Right cardiac atrium (tissue), 5 donors: ENCODE measurements around the gene PARD6A. TPM values are rescaled to one million over a fixed set of nuclear protein-coding genes. Genes with fewer than 3 reads are reported as not detected.

Source experiments
- ATAC-seq, 2 donors: fragments of 200-7000 bp; cut with Tn5 transposase; one replicate each; pipeline versions ENCODE4 v1.8.0 to v1.9.1; 2020; ENCODE audit warnings: moderate library complexity in 2 of 2, mild to moderate bottlenecking in 1 of 2
- DNase-seq, 3 donors: peaks; one replicate each; pipeline ENCODE4 v3.0.0-alpha.2; 2020
- H3K27ac ChIP-seq: one replicate; pipeline ENCODE4 v1.5.1; 2013; ENCODE audit warnings: mild to moderate bottlenecking, low read length, control low read depth, moderate library complexity
- H3K27me3 ChIP-seq: one replicate; pipeline ENCODE4 v1.6.1; 2013; ENCODE audit not compliant: control insufficient read depth, insufficient read depth
- H3K4me1 ChIP-seq: one replicate; pipeline ENCODE4 v1.6.1; 2013; ENCODE audit warnings: low read length; ENCODE audit not compliant: control insufficient read depth, insufficient read depth
- H3K4me3 ChIP-seq: one replicate; pipeline ENCODE4 v1.5.1; 2013; ENCODE audit warnings: low read length, control low read depth
- H3K9me3 ChIP-seq: one replicate; pipeline ENCODE4 v1.6.1; 2013; ENCODE audit warnings: low read length; ENCODE audit not compliant: control insufficient read depth
- WGBS: extraction: QIAGEN DNeasy Blood & Tissue Kit; methylation state at CpG from one replicate; pipeline ENCODE4 v1.1.7; 2013; 5-methylcytosine and 5-hydroxymethylcytosine counted together
- intact Hi-C, 4 donors: fragments of 100-400 bp; cut with DNase I; formaldehyde crosslinking; loops; one replicate each; pipeline versions ENCODE4 v1.11.0 to v1.14.0; 2022 to 2023
- polyA plus RNA-seq: library from polyadenylated mRNA; stranded (reverse); fragments of 200-250 nt; gene quantifications from one replicate; pipeline ENCODE4 v1.2.3, GENCODE V29; 2013
- total RNA-seq, 4 donors: library from RNA; stranded (reverse); fragmentation: NEBNext Ultra II Directional; extraction: Animal tissue kit (Norgen Biotek cat#: 25700); gene quantifications; one replicate each; pipeline ENCODE4 v1.2.1, GENCODE V29; 2021
- donor health status: healthy with polysubstance abuse.
- donor health status: DM: no; HTN: yes; CAD: no.
- donor health status: DM: no; HTN: no; CAD: no.
- donor health status: DM: no; HTN: yes; CAD: no; lungs with severe emphysema.
- donor health status: DM: yes; HTN: yes; CAD: no.

The PARD6A gene
- total and polyA plus RNA-seq, 5 donors = 3.1 to 3.5 (median 3.5) TPM

DNA sequence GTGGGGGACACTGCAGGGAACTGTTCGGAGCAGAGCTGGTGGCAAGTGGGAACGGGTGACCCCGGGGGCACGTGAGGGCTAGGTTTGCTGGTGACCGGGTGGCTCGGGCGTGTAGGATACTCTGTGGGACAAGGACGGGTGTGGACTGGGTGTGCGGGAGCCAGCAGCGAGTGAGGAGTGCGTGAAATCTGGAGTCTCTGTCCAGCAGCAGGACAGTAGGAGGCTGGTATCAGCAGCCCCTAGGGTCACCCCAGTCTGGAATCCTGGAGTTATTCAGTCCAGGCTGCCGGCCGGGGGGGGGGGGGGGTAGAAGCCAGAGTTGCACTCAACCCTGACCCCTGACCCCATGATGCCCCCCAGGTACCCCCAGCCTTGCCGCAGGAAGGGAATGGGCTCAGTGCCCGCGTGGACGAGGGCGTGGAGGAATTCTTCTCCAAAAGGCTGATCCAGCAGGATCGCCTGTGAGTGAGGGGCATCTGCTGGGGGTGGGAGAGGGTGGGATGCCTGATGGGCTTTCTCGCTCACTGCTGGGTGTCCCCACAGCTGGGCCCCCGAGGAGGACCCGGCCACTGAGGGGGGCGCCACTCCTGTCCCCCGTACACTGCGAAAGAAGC lies 6.9 kb upstream of the PARD6A start:
- peaks cover 2% of the 10 kb centered on the region for H3K4me1 ChIP-seq
- intact Hi-C loops = no loop called here
- H3K27ac ChIP-seq = no peak overlapping the region
- peak in 2 of 3 donors; percentile 40 to 61 for DNase-seq
- no peak overlapping the region for H3K4me3 ChIP-seq
- no peaks in the 10 kb centered on the region for H3K27me3 ChIP-seq
- no peaks in the 10 kb centered on the region for H3K9me3 ChIP-seq
- 30% methylated on average over 25 of the region's 25 CpGs for WGBS
- no peak for ATAC-seq

DNA sequence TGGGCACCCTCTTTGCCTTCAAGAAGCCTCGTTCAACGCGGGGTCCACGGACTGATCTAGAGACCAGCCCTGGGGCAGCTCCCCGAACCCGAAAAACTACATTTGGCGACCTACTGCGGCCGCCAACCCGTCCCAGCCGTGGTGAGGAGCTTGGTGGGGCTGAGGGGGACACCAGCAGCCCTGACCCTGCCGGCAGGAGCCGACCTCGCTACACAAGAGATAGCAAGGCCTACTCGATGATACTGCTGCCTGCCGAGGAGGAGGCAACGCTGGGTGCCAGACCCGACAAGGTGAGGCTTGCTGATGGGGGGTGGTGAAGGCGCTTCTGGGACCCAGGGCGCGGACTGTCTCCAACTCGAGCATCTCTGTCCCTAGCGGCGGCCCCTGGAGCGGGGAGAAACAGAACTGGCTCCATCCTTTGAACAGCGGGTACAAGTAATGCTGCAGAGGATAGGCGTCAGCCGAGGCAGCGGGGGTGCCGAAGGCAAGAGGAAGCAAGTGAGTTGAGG lies 6.3 kb upstream of the PARD6A start:
- intact Hi-C loops = no loop called here
- Histone ChIP-seq H3K9me3 (no peaks in the 10 kb centered on the region), H3K27me3 (no peaks in the 10 kb centered on the region), H3K27ac (no peak overlapping the region), H3K4me1 (peaks cover 2% of the 10 kb centered on the region), H3K4me3 (no peak overlapping the region)
- WGBS = 43% methylated on average over 30 of the region's 30 CpGs
- DNase-seq (peak in 2 of 3 donors; percentile 40 to 60), ATAC-seq (no peak)

DNA sequence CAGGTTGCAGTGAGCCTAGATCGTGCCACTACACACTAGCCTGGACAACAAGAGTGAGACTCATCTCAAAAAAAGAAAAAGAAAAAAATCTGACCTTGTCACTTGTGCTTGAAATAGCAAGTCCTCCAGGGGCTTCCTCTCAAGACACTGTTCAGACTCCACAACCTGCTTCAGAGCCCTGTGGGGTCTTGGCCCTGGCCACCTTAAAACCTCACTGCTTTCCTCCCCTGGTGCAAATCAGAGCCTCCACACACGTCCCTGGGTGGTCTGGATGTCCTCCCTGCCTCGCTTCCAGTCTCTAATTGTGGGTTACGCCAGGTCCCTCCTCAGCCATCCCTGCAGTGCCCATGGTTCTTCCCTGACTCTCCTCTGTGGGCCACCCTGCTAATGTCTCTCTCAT lies 5.4 kb upstream of the PARD6A start:
- peak in 1 of 3 donors; percentile 16 for DNase-seq
- intact Hi-C loops = no loop called here
- no peak for ATAC-seq
- Histone ChIP-seq H3K9me3 (no peaks in the 10 kb centered on the region), H3K27me3 (no peaks in the 10 kb centered on the region), H3K4me1 (peaks cover 2% of the 10 kb centered on the region), H3K4me3 (no peak overlapping the region), H3K27ac (no peak overlapping the region)
- 64% methylated on average over 4 of the region's 4 CpGs for WGBS

DNA sequence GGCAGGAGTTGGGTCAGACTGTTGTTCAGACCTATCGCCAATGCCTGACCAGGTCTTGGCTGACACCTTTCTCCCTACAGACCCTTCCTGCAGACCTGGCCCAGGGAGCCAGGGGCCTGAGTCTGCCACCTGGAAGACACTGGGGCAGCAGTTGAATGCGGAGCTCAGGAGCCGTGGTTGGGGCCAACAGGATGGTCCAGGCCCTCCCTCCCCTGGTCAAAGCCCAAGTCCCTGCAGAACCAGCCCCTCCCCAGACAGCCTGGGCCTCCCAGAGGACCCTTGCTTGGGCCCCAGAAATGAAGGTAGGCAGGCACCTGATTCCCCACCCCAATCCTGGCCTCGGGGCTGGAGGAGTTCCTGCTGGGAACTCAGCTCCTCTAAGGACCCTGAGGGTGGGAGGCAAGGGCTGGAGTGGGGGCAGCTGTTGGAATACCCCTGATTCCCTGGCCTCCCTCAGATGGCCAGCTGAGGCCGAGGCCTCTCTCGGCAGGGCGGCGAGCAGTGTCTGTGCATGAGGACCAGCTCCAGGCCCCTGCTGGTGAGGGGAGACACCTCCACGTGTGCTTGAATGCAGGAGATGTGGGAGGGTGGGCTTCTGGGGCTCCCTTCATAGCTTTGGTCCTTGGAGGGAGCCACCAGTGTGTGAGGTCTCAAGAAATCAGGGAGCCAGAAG lies 4.3 kb upstream of the PARD6A start:
- H3K4me1 ChIP-seq = peaks cover 2% of the 10 kb centered on the region
- intact Hi-C loops = no loop called here

DNA sequence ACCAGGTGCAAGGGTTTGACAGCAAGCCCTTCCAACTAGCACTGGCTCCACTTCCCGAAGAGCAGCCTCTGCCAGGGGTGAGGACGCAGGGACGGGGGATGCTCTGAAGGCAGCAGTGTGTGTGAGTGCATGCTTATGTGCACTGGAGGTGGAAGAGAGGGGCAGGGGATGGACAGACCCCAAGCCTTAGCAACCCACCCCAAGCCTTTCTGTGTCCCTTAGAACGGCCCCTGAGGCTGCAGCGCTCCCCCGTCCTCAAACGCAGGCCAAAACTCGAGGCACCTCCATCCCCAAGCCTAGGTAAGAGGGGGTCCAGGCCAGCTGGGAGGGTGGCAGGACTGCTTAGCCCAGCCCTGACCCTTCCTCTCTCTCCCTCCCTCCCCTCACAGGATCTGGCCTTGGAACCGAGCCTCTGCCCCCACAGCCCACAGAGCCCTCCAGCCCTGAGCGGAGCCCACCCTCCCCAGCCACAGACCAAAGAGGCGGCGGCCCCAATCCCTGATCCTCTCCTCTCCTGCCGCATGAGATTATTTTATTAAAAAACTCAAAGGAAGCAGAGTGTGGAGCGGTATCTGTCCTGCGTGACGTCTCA lies 3.6 kb upstream of the PARD6A start:
- H3K27ac ChIP-seq = no peak overlapping the region
- no peaks in the 10 kb centered on the region for H3K9me3 ChIP-seq
- no peak overlapping the region for H3K4me3 ChIP-seq
- peaks cover 2% of the 10 kb centered on the region for H3K4me1 ChIP-seq
- no peaks in the 10 kb centered on the region for H3K27me3 ChIP-seq
- intact Hi-C loops = no loop called here
- 90% methylated on average over 16 of the region's 16 CpGs for WGBS
- DNase-seq = peak in 1 of 3 donors; percentile 45
- no peak for ATAC-seq

More for the DNA sequence above, 4.3 kb upstream of the PARD6A start:
- ATAC-seq = no peak
- peak in 2 of 3 donors; percentile 31 to 43 for DNase-seq
- WGBS = 78% methylated on average over 9 of the region's 9 CpGs
- Histone ChIP-seq H3K27me3 (no peaks in the 10 kb centered on the region), H3K27ac (no peak overlapping the region), H3K4me3 (no peak overlapping the region), H3K9me3 (no peaks in the 10 kb centered on the region)

DNA sequence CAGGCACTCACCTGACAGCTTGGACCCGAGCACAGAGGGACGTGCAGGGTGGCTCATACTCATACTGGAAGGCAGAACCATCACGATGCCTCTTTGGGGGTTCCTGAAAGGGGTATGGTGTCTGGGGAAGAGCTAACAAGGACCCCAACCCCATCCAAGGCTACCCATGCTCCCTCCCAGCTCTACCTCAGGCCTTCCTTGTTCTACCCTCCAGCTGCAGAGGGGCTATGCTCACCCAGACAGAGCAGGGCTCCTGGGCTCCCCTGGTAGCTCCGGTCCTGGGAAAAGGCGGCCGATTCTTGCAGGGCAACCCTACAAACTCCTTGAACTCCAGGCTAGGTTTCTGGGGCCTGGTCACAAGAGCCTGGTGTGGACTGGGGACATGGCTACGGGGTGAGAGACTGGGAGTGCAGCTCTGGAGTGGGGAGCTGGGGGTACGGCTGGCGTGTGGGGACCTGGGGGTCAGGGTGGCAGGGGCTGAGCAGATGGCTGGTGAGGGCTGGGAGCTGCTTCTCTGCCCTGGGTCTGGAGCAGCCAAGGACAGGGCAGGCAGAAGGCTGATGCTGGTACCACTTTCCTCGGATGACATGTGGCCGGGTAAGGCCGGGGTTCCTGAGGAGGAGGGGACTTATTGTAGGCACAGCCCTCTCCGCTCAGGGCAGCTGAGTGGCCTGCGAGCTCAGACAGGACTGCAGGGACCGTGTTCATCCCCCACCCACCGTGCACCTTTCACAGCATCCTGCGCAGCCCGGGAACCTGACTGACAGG lies 2.8 kb upstream of the PARD6A start:
- ATAC-seq (no peak), DNase-seq (peak in 2 of 3 donors; percentile 49 to 53)
- Histone ChIP-seq H3K27me3 (no peaks in the 10 kb centered on the region), H3K4me1 (peaks cover 2% of the 10 kb centered on the region), H3K9me3 (no peaks in the 10 kb centered on the region), H3K27ac (no peak overlapping the region), H3K4me3 (no peak overlapping the region)
- WGBS = 93% methylated on average over 18 of the region's 18 CpGs
- intact Hi-C loops = no loop called here

DNA sequence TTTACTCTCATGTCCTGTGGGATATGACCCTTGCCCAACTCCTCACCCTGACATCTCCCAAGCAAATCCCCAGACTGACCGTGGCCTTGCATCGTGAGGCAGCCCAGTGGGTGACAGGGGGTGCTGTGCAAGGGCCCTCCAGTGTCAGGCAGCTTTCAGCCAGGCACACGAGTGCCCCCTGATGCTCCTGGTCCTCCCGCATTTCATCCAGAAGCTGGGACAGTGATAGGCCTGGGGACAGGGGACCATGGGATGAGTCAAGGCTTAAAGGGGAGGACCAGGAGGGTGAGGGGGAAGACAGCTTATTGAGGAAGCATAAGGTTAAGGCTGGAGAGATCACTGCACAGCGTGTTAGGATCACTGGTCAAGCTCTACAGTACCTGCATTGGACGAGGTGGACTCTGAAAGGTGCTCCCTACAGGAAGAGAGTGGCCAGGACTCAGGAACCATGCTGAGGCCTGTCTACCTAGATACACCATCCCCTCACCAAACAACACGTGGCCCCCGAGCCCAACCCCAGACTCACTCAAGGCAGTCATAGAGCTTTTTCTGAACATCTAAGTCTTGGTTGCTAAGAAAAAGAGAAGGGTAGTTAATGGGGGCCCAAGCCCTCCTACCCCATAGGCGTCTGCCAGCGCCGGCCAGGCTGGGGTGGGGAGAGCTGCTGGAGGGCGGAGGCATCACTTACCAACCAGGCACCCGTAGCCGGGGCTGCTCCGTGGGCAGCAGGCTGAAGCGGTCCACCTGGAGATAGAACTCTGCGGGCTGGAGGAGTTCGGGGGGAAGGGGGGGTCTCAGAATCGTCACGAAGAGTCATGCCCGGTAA lies 1.7 kb upstream of the PARD6A start:
- no peak overlapping the region for H3K27ac ChIP-seq
- intact Hi-C loops = no loop called here

DNA sequence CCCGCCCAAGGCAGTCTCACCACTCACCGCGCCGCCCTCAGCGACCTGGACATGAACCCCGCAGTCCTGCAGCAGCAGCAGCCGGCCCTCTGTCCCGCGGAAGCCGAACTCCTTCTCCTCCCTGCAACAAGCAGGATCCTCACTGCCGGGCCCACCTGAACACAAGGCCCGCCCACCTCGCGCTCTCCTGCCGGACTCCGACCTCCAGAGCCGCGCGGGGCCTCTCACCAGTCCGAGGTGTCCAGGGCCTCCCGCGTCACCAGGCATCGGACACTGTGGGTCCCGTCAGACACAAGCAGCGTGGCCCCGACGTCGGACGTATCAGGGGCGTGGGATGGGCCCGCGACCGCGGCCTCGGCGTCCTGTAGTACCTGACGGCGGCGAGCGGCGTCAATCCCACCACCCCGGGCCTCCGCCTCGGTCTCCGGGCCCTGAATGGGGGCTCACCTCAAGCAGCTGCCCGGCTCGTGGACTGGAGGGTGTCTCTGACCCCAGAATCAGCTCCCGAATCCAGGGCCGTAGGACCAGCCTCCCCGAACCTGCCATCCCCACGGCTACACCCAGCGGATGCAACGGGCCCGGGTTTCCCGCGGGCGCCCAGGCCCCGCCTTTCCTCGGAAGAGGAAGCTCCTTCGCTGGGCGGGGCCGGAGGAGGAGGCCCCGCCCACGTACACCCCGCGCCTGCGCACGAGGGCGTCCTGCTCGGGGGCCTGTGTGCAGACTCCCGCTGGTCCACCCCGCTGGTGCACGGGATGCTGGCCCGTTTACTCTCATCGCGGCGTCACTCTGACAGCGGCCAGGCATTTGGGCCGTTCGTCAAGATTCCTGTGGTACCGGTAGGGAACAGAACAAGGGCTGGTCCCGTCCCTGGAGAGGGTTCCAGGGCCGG lies 841 bp upstream of the PARD6A start, which contains the start of gene ACD:
Gene ACD (minus strand): TSS at position 586 of the 889 bp plus-strand sequence. CDS start 40 bp downstream, at position 546.
- Histone ChIP-seq H3K27ac (peak within 1 kb of the TSS; percentile 50), H3K4me1 (no peaks in the 10 kb centered on the region), H3K27me3 (no peaks in the 10 kb centered on the region), H3K4me3 (peak within 1 kb of the TSS; percentile 68), H3K9me3 (no peaks in the 10 kb centered on the region)
- ATAC-seq (peak; percentile 90 to 92), DNase-seq (peak; percentile 92 to 97 (median 96))
- intact Hi-C loops = loop anchor here (10.0 kb wide), 2 partner anchors 95 to 135 kb away; partner anchors contain the start of genes CTCF (in 3 of the 4) and RIPOR1 (in 1 of the 4)
- WGBS = under 1% methylated on average over 83 of the region's 83 CpGs

More for the DNA sequence above, 1.7 kb upstream of the PARD6A start:
- no peaks in the 10 kb centered on the region for H3K27me3 ChIP-seq
- 37% methylated on average over 21 of the region's 21 CpGs for WGBS
- H3K9me3 ChIP-seq = no peaks in the 10 kb centered on the region
- H3K4me3 ChIP-seq = peak overlapping the region; percentile 68
- ATAC-seq = no peak
- DNase-seq = peak in 2 of 3 donors; percentile 47 to 59
- H3K4me1 ChIP-seq = no peaks in the 10 kb centered on the region

DNA sequence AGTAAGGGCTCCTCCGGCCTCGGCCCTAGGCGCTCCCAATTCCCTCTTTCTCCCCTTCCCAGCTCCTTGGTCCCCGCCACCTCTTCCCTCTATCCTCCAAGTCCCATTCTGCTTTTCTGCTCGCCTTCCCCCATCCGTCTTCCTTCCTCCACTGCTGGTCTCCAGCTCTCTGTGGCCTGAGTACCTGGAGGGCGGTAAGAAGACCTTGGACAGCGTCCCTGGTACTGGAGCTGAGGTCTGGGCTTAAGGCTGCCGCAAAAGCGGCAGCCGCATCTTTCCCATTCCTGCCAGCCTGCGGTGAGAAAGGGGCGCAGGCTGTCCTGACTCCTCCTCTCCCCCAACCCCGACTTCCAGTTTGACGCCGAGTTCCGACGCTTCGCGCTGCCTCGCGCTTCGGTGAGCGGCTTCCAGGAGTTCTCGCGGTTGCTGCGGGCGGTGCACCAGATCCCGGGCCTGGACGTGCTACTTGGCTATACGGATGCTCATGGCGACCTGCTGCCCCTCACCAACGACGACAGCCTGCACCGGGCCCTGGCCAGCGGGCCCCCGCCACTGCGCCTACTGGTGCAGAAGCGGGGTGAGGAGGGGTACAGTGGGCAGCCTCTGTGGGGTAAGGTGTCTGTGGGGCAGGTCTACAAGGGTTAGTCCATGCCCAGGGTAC lies 471 bp downstream of the PARD6A start:
- Histone ChIP-seq H3K9me3 (no peaks in the 10 kb centered on the region), H3K4me1 (peaks cover 2% of the 10 kb centered on the region), H3K27ac (peak overlapping the region; percentile 18), H3K4me3 (peak overlapping the region; percentile 68), H3K27me3 (no peaks in the 10 kb centered on the region)
- peak in 2 of 3 donors; percentile 54 to 70 for DNase-seq
- no peak for ATAC-seq
- 12% methylated on average over 39 of the region's 39 CpGs for WGBS
- intact Hi-C loops = loop anchor here (10.0 kb wide), 2 partner anchors 96 to 136 kb away; partner anchors contain the start of genes CTCF (in 3 of the 4) and RIPOR1 (in 1 of the 4)
